Renal pelvis (tissue), 4 donors: ENCODE results near the gene GGA2. TPM values are rescaled to one million over a fixed set of nuclear protein-coding genes. Genes with fewer than 3 reads are reported as not detected.
"Not testable (repeated sequence)": the region's sequence is repeated elsewhere in the genome, so short reads cannot be mapped to it uniquely, and the experiment has no call there.

Source experiments
- DNase-seq: peaks from one replicate; pipeline ENCODE4 v3.0.0-alpha.2; 2013
- polyA plus RNA-seq, 3 donors: library from polyadenylated mRNA; unstranded; fragments of 120-200 nt; gene quantifications; one replicate each; pipeline ENCODE4 v1.2.1, GENCODE V29; 2013; ENCODE audit not compliant: insufficient read length in 3 of 3

Gene GGA2
- polyA plus RNA-seq, 3 donors, result 115 to 164 (median 156) TPM

DNA sequence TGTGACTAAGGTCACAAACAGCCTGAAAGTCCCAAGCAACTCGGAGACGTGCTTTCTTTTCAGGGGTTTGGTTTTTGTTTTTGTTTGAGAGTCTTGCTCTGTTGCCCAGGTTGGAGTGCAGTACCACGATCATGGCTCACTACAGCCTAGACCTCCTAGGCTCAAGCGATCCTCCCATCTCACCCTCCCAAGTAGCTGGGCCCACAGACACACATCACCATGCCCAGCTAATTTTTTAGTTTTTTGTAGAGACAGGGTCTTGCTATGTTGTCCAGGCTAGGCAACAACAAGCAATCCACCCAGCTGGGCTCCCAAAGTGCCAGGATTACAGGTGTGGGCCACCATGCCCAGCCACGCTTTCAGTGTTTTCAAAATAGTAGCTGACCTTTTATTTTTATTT is 19.8 kb upstream of the GGA2 start:
- no peak for DNase-seq

DNA sequence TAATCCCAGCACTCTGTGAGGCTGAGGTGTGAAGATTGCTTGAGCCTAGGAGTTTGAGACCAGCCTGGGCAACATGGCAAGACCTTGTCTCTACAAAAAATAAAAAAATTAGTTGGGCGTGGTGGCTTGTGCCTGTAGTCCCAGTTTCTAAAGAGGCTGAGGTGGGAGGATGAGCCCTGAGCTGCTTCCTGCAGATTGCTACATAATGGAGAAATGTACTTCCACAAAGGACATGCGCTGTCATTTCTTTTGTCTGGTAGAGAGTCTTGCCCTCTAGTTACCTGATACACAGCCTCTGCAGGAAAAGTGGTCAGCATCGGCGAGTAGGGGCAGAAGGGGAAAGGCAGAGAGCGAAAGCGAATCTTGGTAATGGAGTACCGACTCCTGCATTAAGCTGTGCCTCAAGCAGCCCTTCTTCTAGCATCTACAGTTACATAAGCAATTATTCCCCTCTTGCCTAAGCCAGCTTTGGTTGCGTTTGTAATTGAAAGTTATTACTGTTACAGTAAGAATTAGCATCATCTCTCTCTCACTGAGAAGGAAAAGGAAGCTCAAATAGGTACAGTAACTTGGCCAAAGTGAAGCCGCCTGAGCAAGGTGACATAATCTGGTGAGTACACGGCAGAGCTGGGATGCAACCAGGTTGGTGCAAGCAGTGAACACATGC is 18.5 kb upstream of the GGA2 start:
- DNase-seq, result no peak

DNA sequence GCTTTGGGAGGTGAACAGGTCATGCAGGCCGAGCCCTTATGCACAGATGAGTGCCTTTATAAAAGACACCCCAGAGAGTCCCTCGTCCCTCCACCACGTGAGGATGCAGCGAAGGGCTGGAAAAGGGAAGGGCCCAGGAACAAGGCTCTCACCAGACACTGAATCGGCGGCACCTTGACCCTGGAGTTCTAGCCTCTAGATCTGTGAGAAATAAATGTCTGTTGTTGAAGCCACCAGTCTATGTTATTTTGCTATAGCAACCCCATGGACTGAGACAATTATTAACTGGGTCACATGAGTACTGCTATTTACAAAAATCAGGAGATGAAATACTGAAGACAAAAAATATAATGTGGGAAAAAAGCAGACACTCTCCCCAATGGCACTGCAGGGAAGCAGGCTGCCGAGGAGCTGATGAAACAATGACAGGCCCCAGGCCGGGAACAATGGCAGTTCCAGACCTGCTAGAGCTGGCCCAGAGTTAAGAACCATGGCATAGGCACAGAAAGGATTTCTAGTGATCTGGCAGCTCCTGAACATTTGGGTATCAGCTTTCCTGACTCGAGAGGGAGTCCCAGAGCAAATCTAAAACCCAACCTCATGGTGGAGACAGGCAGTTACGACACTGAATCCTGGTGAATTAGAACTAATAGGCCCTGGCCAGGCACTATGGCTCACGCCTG is 17.8 kb upstream of the GGA2 start:
- no peak for DNase-seq

DNA sequence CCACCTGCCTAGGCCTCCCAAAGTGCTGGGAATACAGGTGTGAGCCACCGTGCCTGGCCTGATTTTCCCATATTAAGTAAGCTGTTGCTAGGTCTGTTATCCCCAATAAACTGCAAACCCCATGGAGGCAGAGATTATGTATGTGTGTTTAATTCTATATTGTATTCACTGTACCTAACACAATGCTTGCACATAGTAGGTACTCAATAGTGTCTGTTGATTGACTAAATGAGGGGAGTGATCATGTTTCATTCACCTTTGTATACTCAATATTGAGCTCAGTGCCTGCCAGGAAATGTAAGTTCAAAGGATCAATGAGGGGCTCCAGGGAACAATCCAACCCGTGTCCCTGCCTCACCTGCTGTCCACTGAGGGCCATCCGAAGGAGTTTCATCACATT is 14.6 kb upstream of the GGA2 start:
- DNase-seq, result no peak

DNA sequence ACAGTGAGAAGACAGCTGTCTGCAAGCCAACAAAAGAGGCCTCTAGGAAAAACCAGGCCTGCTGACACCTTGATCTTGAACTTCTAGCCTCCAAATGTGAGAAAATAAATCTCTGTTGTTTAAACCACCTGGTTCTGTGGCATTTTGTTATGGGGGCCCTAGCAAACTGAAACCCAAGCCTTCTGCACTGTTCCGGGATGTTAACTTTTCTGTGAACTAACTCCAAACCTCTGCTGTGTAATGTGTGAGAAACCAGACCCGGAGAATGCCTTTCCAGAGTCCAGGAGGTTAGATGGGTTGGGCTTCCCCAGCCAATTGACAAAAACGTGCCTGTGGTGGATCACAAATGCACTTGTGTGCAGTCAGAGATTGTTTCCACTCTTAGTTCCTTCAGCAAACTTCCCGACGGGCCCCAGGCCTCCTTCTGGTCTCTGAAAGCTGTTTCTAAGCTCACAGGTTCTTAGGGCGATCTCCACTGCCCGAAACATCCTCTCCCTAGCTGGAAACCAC is 13.6 kb upstream of the GGA2 start:
- no peak for DNase-seq

DNA sequence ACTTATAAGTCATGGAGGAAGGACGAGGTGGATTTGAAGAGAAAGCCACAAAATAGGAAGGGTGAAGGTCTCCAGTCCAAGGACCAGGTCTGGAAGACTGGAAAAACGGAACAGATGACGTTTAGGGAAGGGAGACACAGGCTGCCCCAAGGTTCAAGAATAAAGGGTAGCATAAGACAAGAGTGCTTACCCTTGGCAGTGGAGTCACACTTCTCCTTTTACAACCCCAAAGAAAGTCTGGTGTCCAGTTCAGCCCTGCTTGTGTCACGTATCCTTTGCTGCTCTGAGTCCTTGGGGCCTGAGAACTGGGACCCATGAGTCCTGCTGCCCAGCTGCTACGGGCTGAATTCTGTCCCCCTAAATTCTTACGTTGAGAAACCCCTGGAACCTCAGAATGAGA is 13.0 kb upstream of the GGA2 start:
- DNase-seq, result no peak

DNA sequence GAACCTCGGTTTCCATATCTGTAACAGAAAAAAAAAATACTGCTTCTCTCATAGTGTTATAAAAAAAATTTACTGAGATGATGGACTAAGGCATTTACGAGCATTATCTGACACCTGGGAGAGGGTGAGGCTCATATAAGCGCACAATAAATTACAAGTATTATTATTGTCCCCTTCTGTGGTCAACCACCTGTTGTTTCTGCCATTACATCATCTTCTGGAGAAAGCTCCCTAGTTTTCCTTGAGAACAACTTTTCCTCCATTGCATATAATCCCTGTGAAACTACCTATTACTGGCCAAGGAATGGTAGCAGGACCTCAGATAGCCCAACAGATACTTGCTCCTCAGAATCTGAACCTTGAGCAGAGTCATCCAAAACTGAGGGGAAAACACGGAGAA is 11.7 kb upstream of the GGA2 start:
- no peak for DNase-seq

DNA sequence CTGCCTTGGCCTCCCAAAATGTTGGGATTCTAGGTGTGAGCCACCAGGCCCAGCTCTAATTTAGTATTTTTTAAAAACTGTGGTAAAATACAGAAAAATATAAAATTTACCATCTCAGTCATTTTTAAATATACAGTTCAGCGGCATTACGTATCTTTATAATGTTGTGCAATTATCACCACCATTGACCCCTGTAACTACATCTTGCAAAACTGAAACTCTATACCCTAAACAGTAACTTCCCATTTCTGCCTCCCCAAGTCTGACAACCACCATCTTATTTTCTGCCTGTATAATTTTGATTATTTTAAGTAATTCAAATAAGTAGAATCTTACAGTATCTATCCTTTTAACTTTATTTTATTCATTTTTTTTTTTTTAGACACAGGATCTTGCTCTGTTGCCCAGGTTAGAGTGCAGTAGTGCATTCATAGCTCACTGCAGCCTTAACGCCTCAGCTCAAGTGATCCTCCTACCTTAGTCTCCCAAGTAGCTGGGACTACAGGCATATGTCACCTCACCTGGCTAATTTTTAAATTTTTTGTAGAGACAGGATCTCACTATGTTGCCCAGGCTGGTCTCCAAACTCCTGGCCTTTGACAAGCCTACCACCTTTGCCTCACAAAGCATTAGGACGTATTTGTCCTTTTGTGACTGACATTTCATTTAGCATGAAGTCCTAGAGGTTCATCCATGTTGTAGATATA is 10.9 kb upstream of the GGA2 start:
- no peak for DNase-seq

DNA sequence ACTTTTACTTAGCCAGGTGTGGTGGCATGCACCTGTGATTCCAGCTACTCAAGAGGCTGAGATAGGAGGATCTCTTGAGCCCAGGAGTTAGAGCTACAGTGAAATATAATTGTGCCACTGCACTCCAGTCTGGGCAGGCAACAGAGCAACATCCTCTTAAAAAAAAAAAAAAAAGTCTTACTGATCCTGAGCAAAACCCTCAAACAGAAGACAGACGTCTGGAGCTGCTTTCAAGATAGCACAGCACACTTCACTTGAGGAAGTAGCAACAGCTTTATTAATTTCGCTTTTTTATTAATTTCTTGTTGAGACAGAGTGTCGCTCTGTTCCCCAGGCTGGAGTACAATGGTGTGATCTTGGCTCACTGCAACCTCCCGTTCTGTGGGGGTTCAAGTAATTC is 10.2 kb upstream of the GGA2 start:
- DNase-seq, result no peak

DNA sequence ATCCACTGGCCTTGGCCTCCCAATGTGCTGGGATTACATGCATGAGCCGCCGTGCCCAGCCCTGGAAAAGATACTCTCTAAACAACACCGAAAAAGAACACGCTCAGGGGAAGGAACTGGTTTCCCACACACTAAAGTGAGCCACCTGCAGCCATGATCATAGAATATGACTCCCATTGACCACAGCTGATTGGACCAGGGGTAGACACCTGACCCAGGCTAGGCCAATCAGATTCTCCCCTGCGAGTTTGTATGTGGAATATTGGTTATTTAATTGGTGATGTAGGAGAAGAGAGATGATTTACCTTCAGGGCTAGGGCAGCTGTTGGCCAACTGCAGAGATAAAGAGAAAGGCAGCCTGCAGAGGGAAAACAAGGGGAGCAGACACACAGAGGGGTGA is 9.0 kb upstream of the GGA2 start:
- no peak for DNase-seq

DNA sequence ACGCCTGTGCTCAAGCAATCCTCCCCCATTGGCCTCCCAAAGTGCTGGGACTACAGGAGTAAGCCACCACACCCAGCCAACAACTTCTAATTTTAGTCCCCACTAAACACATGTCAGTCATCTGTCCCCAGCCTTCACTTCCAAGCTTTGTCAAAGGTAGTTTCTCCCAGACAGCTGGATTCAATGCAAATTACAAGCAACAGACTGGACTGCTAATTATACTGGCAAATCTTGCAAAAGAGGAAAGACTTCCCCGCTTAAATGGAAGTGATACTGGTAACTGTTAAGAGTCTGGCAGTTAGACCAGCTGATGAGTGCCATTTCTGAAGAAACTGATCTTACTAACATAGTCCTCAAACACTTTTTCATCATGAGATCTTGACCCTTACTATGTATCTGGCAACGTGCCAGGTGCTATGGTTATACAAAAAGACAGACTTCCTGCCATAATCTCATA is 8.2 kb upstream of the GGA2 start:
- DNase-seq, result no peak

DNA sequence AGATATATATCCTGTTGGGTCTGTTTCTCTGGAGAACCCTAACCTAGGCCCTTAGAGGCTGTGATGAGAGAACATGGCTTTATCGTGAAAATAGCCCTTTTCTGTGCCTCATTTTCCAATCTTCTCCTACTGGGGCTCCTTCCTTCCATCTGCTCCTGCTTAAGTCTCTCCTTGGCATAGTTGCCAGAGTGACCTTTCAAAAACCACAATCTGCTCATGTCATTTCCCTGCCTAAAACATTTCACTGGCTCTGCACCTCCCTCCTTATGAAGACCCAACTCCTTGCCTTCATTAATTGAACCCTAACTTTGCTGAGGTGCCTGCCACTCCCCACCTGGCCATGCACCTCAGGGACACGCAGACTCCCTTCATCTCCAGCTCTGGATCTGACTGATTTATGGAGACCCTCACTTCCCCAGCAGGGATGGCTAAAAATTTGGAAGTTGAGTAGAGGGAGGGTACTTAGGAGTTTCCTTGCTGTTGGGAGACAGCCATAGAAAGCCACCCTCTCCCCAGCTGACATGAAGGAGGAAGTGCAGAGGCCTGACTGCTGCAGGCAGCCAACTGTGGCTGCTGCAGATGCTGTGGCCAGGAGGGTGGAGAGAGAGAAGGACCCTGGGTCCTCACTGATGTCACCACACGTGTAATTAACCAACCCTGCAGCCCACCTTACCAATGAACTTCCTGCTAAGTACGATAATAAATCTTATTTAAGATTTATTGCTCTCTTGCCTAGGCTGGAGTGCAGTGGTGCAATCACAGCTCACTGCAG is 6.3 kb upstream of the GGA2 start:
- DNase-seq, result no peak

DNA sequence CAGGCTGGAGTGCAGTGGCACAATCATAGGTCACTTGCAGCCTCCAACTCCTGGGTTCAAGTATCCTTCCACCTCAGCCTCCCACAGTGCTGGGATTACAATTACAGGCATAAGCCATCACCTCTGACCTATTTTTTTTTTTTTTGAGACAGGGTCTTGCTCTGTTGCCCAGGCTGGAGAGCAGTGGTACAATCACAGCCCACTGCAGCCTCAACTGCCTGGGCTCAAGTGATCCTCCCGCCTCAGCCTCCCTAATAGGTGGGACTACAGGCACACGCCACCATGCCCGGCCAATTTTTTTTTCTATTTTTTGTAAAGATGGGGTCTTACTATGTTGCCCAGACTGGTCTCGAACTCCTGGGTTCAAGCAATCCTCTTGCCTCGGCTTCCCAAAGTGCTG is 5.6 kb upstream of the GGA2 start:
- DNase-seq, result no peak

DNA sequence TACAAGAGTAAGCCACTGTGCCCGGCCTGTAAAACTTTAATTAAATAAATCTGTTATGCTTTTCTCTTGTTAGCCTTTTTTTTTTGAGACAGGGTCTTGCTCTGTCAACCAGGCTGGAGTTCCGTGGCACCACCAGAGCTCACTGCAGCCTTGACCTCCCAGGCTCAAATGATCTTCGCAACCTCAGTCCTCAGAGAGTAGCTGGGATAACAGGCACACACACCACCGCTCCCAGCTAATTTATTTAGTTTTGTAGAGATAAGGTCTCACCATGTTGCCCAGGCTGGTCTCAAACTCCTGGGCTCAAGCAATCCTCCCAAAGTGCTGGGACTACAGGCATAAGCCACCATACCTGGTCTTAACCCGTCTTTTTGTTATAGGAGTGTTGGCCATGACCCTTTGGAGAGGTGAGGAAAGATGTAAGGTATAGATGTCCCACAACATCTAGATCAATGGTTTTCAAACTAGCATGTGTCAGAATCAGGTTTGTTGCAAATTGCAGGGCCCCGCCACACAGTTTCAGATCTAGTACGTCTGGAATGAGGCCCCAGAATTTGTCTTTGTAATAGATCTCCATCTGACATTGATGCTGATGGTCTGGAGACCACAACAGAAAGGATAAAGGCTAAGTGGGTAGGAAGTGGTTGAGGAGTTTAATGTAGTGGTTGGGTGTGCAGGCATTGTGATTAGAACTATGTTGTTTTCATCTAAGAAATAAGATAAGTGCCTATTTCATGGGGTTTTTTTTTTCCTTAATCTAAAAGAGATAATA is 4.3 kb upstream of the GGA2 start:
- DNase-seq, result no peak

DNA sequence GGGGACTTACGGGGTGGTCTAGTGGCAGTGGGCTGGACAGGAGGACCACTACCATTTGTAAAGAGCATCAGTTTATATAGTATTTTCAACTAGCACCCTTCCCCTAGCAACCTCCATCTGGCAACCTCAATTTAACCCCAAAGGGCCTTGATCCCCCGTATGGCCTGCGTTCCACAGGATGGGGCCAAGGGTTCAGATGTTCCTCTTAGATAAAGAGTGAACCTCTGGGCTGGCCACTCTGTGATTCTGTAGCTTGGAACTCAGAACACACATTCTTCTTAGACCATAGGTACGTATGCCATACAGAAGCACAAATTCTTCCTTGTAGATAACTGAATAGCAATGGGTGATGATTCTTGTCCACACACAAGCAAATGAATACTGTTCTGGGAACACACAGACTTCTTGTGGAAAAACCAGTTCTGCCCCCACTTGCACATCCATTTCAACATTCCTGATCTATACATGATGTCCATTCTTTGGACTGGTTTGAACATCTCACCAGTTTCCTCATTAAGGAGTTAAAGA is 1.9 kb upstream of the GGA2 start:
- DNase-seq, result no peak

DNA sequence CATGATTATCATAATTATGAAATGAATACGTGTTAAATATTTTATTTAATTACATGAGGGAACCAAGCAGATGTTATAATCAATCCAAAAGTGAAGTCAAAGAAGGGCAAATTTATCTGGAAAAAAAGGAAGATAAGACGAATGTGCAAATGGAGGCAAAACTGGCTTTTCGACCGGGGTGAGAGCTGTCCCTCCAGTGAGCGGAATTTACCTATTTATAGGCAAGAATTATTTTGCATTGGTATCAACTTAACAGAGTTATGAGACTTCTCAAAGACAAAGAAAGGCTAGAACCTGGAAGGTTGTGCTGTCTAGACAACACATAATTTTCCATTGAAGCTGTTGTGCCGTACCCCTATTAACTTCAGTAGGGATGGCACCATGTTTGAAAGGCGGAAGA is 1.4 kb upstream of the GGA2 start:
- DNase-seq, result no peak

DNA sequence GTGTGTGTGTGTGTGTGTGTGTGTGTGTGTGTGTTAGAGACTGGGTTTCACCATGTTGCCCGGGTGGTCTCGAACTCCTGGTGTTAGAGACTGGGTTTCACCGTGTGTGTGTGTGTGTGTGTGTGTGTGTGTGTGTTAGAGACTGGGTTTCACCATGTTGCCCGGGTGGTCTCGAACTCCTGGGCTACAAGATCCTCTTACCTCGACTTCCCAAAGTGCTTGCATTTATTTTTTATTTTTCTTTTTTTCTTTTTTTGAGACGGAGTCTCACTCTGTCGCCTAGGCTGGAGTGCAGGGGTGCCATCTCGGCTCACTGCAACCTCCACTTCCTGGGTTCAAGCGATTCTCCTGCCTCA is 599 bp upstream of the GGA2 start:
- DNase-seq, result not testable (repeated sequence)

DNA sequence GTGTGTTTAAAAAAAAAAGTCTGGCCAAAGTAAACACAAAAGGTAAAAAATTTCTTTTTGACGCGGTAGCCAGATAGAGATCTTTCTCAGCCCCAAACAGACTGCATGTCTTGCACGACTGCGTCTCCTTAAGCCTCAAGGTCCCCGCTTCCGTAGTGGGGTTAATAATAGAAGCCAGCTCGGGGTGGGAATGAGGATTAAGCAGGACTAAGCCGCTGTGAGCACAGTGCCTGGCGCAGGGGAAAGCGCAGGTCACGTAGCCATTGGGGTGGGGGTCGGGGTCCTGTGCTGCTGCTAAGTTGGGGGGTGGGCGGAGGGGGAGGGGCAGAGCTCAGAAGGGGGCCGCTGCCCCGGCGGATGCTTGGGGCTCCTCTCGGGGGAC is 521 bp downstream of the GGA2 start:
- peak; percentile 48 for DNase-seq

DNA sequence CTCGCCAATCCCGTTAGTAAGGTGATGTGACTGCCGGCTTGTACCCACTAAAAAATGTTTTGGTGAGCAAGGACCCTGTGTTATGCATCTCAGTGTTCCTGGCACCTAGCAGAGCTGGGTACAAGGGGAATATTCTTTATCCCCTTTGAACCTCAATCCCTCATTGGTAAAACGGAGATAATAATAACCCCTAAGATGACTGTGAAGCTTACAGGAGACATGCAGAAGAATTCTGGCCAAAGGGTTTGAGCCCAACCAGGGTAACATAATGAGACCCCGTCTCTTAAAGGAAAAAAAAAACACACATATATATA is 896 bp downstream of the GGA2 start:
- DNase-seq, result no peak

DNA sequence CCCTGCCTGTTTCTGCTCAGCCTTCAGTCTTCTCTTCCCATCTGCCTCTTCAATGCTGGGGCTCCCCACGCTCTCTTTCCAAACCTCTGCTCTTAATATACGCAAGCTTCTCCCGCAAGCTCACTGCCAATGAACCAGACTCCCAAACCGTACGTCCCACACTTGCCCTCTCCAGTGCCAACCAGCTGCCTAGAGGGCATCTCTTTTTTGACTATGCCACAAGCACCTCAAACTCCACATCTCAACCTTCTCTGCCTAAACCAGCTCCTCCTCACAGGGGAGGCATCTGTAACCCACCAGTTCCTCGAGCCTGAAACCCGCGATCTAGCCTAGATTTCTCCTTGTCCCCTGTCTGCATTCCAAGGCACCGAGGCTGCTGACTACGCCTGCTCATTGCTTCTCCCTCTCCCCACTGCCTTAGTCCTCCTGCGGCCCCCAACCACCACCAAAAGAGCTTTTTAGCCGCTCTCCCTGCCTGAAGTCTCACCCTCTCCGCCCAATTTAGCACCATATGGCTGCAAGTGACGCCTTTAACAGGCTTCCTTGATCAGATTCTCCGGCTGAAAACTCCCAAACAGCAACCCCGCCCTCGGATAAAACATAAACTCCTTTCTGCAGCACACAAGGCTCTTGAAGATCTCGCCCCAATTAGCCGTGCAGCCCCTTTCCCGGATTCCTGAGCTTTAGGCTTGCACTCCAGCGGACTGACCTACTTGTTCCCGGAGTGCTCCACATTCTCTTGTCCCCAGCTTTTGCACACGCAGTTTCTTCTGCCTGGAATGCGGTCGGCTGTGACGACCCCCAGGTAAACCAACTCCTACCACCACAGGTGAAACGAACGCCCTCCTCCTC is 1.5 kb downstream of the GGA2 start:
- no peak for DNase-seq

DNA sequence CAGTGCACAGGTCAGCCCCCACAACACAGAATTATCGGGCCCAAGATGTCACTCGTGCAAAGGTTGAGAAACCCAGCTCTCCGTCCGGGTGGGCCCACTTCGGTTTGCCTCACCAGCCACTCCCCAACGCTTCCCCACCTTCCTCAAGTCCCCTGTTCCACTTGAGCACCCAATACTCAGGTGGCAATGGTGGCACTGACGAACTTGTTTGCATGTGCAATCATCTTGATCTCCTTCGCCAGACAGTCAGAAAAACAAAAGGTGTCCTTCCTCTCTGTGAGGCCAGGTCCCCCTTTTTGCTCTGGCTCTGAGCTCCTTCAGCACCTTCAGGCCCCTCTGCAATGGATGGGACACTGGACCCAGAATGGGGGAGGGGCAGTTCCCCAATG is 3.7 kb downstream of the GGA2 start:
- DNase-seq, result no peak
